HepG2 (cell line): ENCODE data around the gene VPS4A. TPM values are rescaled to one million over a fixed set of nuclear protein-coding genes. Genes with fewer than 3 reads are reported as not detected.

Source experiments
- BRCA1 ChIP-seq: sonication (generic); formaldehyde crosslinking; IDR thresholded peaks from 2 replicates; pipeline ENCODE4 v1.4.0; 2020; ENCODE audit warnings: missing genetic modification reagents
- HOXA9 ChIP-seq: sonication (generic); formaldehyde crosslinking; IDR thresholded peaks from 2 replicates; pipeline ENCODE4 v1.8.1; 2022; ENCODE audit warnings: missing genetic modification reagents, mild to moderate bottlenecking, moderate library complexity, borderline replicate concordance
- KAT7 ChIP-seq: IDR thresholded peaks from 2 replicates; pipeline ENCODE4 v1.6.1; 2018; ENCODE audit warnings: borderline replicate concordance, missing compliant biosample characterization
- MEIS2 ChIP-seq: sonication (generic); formaldehyde crosslinking; IDR thresholded peaks from 2 replicates; pipeline ENCODE4 v1.9.0; 2021; ENCODE audit warnings: mild to moderate bottlenecking, missing genetic modification reagents
- MNT ChIP-seq: fragments of 450-650 bp; IDR thresholded peaks from 2 replicates; pipeline ENCODE4 v1.6.1; 2016
- NFE2L1 ChIP-seq: sonication (generic); formaldehyde crosslinking; IDR thresholded peaks from 2 replicates; pipeline ENCODE4 v1.4.0; 2020; ENCODE audit warnings: missing genetic modification reagents, mild to moderate bottlenecking, borderline replicate concordance
- NFIB ChIP-seq: sonication (generic); formaldehyde crosslinking; IDR thresholded peaks from 2 replicates; pipeline ENCODE4 v1.9.0; 2021; ENCODE audit warnings: missing genetic modification reagents, mild to moderate bottlenecking, borderline replicate concordance
- RAD51 ChIP-seq: fragments of 450-650 bp; IDR thresholded peaks from 2 replicates; pipeline ENCODE4 v1.6.1; 2016; ENCODE audit warnings: borderline replicate concordance
- RARG ChIP-seq: sonication (generic); formaldehyde crosslinking; IDR thresholded peaks from 2 replicates; pipeline ENCODE4 v1.4.0; 2020; ENCODE audit warnings: low read depth, mild to moderate bottlenecking, missing genetic modification reagents
- SAP130 ChIP-seq: IDR thresholded peaks from 2 replicates; pipeline ENCODE4 v1.6.1; 2016; ENCODE audit warnings: low read depth
- TEF ChIP-seq: sonication (generic); formaldehyde crosslinking; IDR thresholded peaks from 2 replicates; pipeline ENCODE4 v1.5.0; 2020; ENCODE audit warnings: missing genetic modification reagents
- ZBTB38 ChIP-seq: sonication (generic); formaldehyde crosslinking; IDR thresholded peaks from 2 replicates; pipeline ENCODE4 v1.5.1; 2020; ENCODE audit warnings: mild to moderate bottlenecking, missing genetic modification reagents
- ZNF17 ChIP-seq: sonication (generic); formaldehyde crosslinking; IDR thresholded peaks from 2 replicates; pipeline ENCODE4 v1.5.0; 2020; ENCODE audit warnings: mild to moderate bottlenecking, missing genetic modification reagents
- ZNF235 ChIP-seq: sonication (generic); formaldehyde crosslinking; IDR thresholded peaks from 2 replicates; pipeline ENCODE4 v1.8.1; 2023; ENCODE audit warnings: mild to moderate bottlenecking, missing genetic modification reagents, borderline replicate concordance
- ZNF451 ChIP-seq: sonication (generic); formaldehyde crosslinking; IDR thresholded peaks from 2 replicates; pipeline ENCODE4 v1.5.0; 2020; ENCODE audit warnings: mild to moderate bottlenecking, missing genetic modification reagents
- ZNF512B ChIP-seq: sonication (generic); formaldehyde crosslinking; IDR thresholded peaks from 2 replicates; pipeline ENCODE4 v1.5.1; 2020; ENCODE audit warnings: missing genetic modification reagents, mild to moderate bottlenecking, borderline replicate concordance
- ZNF776 ChIP-seq: sonication (generic); formaldehyde crosslinking; IDR thresholded peaks from 2 replicates; pipeline ENCODE4 v1.4.0; 2020; ENCODE audit warnings: mild to moderate bottlenecking, missing genetic modification reagents
- ZNF883 ChIP-seq: sonication (generic); formaldehyde crosslinking; IDR thresholded peaks from 2 replicates; pipeline ENCODE4 v1.5.1; 2020; ENCODE audit warnings: mild to moderate bottlenecking, missing genetic modification reagents; ENCODE audit errors: not compliant biosample characterization
- polyA plus RNA-seq, 8 experiments: library from polyadenylated mRNA; depleted of rRNA in 3 of 8; stranded (reverse) in 7 of 8; unstranded in 1 of 8; fragments of >200 nt; fragmentation: Illumina TruSeq in 4 of 8; extraction: Trizol in 4 of 8; gene quantifications; 2 replicates each; pipeline versions ENCODE4 v1.2.1 to v1.2.3, GENCODE V29; 2011 to 2016; ENCODE audit warnings: low read depth in 4 of 8, missing spikeins in 1 of 8, mixed read lengths in 1 of 8; ENCODE audit not compliant: insufficient read depth in 1 of 8
- total RNA-seq, 5 experiments: library from RNA; depleted of rRNA; stranded (reverse); fragments of >200 nt; fragmentation: Illumina TruSeq; extraction: Trizol; gene quantifications; 2 replicates each; pipeline ENCODE4 v1.2.3, GENCODE V29; 2016; ENCODE audit warnings: low read depth in 1 of 5
- TF ChIP-seq, protein P1 (sequence below): sonication (generic); formaldehyde crosslinking; IDR thresholded peaks from 2 replicates; pipeline ENCODE4 v1.4.0; 2020; ENCODE audit warnings: missing genetic modification reagents
- TF ChIP-seq, protein P2 (sequence below): IDR thresholded peaks from 2 replicates; pipeline ENCODE4 v1.6.1; 2016; ENCODE audit warnings: low read depth

The VPS4A gene
- total and polyA plus RNA-seq, 2 of the 13 experiments (the other 11 are each of a cell fraction or from before 2014, with no cell fraction given) = 13.2 to 27.9 TPM

GRCh38 chr16:69326172-69326873, 15.2 kb downstream of the VPS4A start (continued):
- TF ChIP-seq, protein P1, sequence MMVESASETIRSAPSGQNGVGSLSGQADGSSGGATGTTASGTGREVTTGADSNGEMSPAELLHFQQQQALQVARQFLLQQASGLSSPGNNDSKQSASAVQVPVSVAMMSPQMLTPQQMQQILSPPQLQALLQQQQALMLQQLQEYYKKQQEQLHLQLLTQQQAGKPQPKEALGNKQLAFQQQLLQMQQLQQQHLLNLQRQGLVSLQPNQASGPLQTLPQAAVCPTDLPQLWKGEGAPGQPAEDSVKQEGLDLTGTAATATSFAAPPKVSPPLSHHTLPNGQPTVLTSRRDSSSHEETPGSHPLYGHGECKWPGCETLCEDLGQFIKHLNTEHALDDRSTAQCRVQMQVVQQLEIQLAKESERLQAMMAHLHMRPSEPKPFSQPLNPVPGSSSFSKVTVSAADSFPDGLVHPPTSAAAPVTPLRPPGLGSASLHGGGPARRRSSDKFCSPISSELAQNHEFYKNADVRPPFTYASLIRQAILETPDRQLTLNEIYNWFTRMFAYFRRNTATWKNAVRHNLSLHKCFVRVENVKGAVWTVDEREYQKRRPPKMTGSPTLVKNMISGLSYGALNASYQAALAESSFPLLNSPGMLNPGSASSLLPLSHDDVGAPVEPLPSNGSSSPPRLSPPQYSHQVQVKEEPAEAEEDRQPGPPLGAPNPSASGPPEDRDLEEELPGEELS = peak; percentile 50; the same call in 1 of the 2 replicates
- TF ChIP-seq KAT7 (CRISPR knock-in tag) (no peak), TEF (CRISPR knock-in tag) (no peak), ZNF451 (CRISPR knock-in tag) (no peak), ZNF776 (no peak), ZNF512B (no peak; the same call in 1 of the 2 replicates), NFE2L1 (CRISPR knock-in tag) (no peak), HOXA9 (CRISPR knock-in tag) (no peak), ZBTB38 (CRISPR knock-in tag) (peak; percentile 69), SAP130 (CRISPR knock-in tag) (peak; percentile 99), MNT (peak; percentile 85), ZNF235 (CRISPR knock-in tag) (no peak), BRCA1 (CRISPR knock-in tag) (no peak; the same call in 1 of the 2 replicates), MEIS2 (peak; percentile 75; the same call in 1 of the 2 replicates), RAD51 (no peak), NFIB (CRISPR knock-in tag) (no peak), ZNF883 (CRISPR knock-in tag) (peak; percentile 73), RARG (CRISPR knock-in tag) (no peak), ZNF17 (CRISPR knock-in tag) (no peak)
- TF ChIP-seq, protein P2, sequence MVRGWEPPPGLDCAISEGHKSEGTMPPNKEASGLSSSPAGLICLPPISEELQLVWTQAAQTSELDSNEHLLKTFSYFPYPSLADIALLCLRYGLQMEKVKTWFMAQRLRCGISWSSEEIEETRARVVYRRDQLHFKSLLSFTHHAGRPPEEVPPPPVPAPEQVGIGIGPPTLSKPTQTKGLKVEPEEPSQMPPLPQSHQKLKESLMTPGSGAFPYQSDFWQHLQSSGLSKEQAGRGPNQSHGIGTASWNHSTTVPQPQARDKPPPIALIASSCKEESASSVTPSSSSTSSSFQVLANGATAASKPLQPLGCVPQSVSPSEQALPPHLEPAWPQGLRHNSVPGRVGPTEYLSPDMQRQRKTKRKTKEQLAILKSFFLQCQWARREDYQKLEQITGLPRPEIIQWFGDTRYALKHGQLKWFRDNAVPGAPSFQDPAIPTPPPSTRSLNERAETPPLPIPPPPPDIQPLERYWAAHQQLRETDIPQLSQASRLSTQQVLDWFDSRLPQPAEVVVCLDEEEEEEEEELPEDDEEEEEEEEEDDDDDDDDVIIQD = peak; percentile 71
